SK-N-SH (cell line): Measurements from ENCODE around the gene CNTNAP5. TPM values are rescaled to one million over a fixed set of nuclear protein-coding genes. Genes with fewer than 3 reads are reported as not detected.

ENCODE experiments used
- CTCF ChIA-PET: fragments of 300-600, 350-600 bp; formaldehyde crosslinking; extraction: SDS; loops from one replicate; lab custom pipeline; 2021; lab: Yijun Ruan, JAX
- POLR2A ChIA-PET: fragments of 350-600 bp; sonication (Branson Sonifier 250); formaldehyde crosslinking; extraction: SDS; loops from one replicate; lab custom pipeline; 2020; ENCODE audit warnings: antibody characterized with exemption, inconsistent platforms; lab: Yijun Ruan, JAX
- DNase-seq: peaks from one replicate; pipeline ENCODE4 v3.0.0; 2012
- H2AFZ ChIP-seq: fragments of 200-600 bp; sonication (generic); 2 replicates; pipeline ENCODE4 v1.8.1; 2016; ENCODE audit warnings: antibody characterized with exemption, mild to moderate bottlenecking, low read depth
- H3F3A ChIP-seq: fragments of 200-600 bp; sonication (generic); replicated peaks from 2 replicates; pipeline ENCODE3; 2016; ENCODE audit warnings: antibody characterized with exemption, mild to moderate bottlenecking; ENCODE audit not compliant: insufficient read depth
- H3K27ac ChIP-seq, 2 experiments: fragments of 200-500 bp in 1 of 2; fragments of 200-600 bp in 1 of 2; sonication (Bioruptor generic) in 1 of 2; sonication (generic), shearing (Covaris generic) in 1 of 2; 2 replicates each; pipeline versions ENCODE4 v1.5.1 to v1.6.1; 2014 to 2016; ENCODE audit warnings: low read depth in 2 of 2, inconsistent platforms in 1 of 2, low read length in 1 of 2, mild to moderate bottlenecking in 1 of 2, mixed read lengths in 1 of 2
- H3K27me3 ChIP-seq: fragments of 200-600 bp; sonication (generic), shearing (Covaris generic); 2 replicates; pipeline ENCODE4 v1.6.1; 2016; ENCODE audit warnings: mixed run types; ENCODE audit not compliant: insufficient read depth
- H3K36me3 ChIP-seq, 2 experiments: fragments of 200-500 bp in 1 of 2; fragments of 200-600 bp in 1 of 2; sonication (Bioruptor generic) in 1 of 2; sonication (generic) in 1 of 2; replicated peaks in 1 of 2; 2 replicates each; pipeline versions ENCODE3 to v1.5.1; 2014 to 2016; ENCODE audit warnings: low read length in 1 of 2, mild to moderate bottlenecking in 1 of 2; ENCODE audit not compliant: insufficient read depth in 2 of 2, control insufficient read depth in 1 of 2
- H3K4me1 ChIP-seq, 2 experiments: fragments of 200-500 bp in 1 of 2; fragments of 200-600 bp in 1 of 2; sonication (Bioruptor generic) in 1 of 2; sonication (generic), shearing (Covaris generic) in 1 of 2; 2 replicates each; pipeline versions ENCODE4 v1.5.1 to v1.6.1; 2014 to 2016; ENCODE audit warnings: low read depth in 1 of 2, low read length in 1 of 2, mixed run types in 1 of 2; ENCODE audit not compliant: insufficient read depth in 2 of 2, control insufficient read depth in 1 of 2
- H3K4me2 ChIP-seq: fragments of 200-600 bp; sonication (generic), shearing (Covaris generic); 2 replicates; pipeline ENCODE4 v1.6.1; 2017; ENCODE audit warnings: mixed run types
- H3K4me3 ChIP-seq, 2 experiments: fragments of 200-500 bp in 1 of 2; fragments of 200-600 bp in 1 of 2; sonication (Bioruptor generic) in 1 of 2; sonication (generic), shearing (Covaris generic) in 1 of 2; 2 replicates each; pipeline versions ENCODE4 v1.5.1 to v1.8.1; 2014 to 2016; ENCODE audit warnings: low read depth in 2 of 2, inconsistent platforms in 1 of 2, low read length in 1 of 2, mild to moderate bottlenecking in 1 of 2, mixed read lengths in 1 of 2, moderate library complexity in 1 of 2
- H3K79me2 ChIP-seq: fragments of 200-600 bp; sonication (generic); 2 replicates; pipeline ENCODE4 v1.8.1; 2017; ENCODE audit warnings: mild to moderate bottlenecking; ENCODE audit not compliant: insufficient read depth
- H3K9ac ChIP-seq: fragments of 200-600 bp; sonication (generic); 2 replicates; pipeline ENCODE4 v1.6.1; 2017; ENCODE audit warnings: mixed run types
- H3K9me2 ChIP-seq: fragments of 200-600 bp; sonication (generic); 2 replicates; pipeline ENCODE4 v1.6.1; 2017; ENCODE audit warnings: mixed run types
- H3K9me3 ChIP-seq: fragments of 200-600 bp; sonication (generic); 2 replicates; pipeline ENCODE4 v1.6.1; 2017; ENCODE audit warnings: mixed run types, mild to moderate bottlenecking, moderate library complexity
- H4K20me1 ChIP-seq: fragments of 200-600 bp; sonication (generic); 2 replicates; pipeline ENCODE4 v1.6.1; 2017; ENCODE audit warnings: mild to moderate bottlenecking, mixed run types; ENCODE audit not compliant: insufficient read depth
- EP300 ChIP-seq, 2 experiments: IDR thresholded peaks; 2 replicates each; pipeline versions ENCODE4 v1.4.0 to v1.6.1; 2012; ENCODE audit warnings: borderline replicate concordance in 1 of 2, low read depth in 1 of 2, low read length in 1 of 2
- EZH2phosphoT487 ChIP-seq: fragments of 200-600 bp; sonication (generic); IDR thresholded peaks from 2 replicates; pipeline ENCODE4 v1.6.1; 2017; ENCODE audit warnings: low read depth, mixed run types, mild to moderate bottlenecking, antibody characterized with exemption, moderate library complexity, borderline replicate concordance
- FOSL2 ChIP-seq: IDR thresholded peaks from 2 replicates; pipeline ENCODE4 v1.4.0; 2012; ENCODE audit warnings: low read depth, mild to moderate bottlenecking, moderate library complexity, borderline replicate concordance
- FOXJ3 ChIP-seq: sonication (generic); formaldehyde crosslinking; IDR thresholded peaks from 2 replicates; pipeline ENCODE4 v1.5.1; 2020; ENCODE audit warnings: mild to moderate bottlenecking, missing genetic modification reagents
- FOXM1 ChIP-seq: IDR thresholded peaks from 2 replicates; pipeline ENCODE4 v1.4.0; 2012; ENCODE audit warnings: low read depth, mild to moderate bottlenecking
- GABPA ChIP-seq: IDR thresholded peaks from 2 replicates; pipeline ENCODE4 v1.4.0; 2012; ENCODE audit warnings: low read depth, mild to moderate bottlenecking
- GATA2 ChIP-seq: sonication (generic); formaldehyde crosslinking; IDR thresholded peaks from 2 replicates; pipeline ENCODE4 v1.5.0; 2020; ENCODE audit warnings: mild to moderate bottlenecking, missing genetic modification reagents
- JUND ChIP-seq: IDR thresholded peaks from 2 replicates; pipeline ENCODE4 v1.4.0; 2012
- MEF2A ChIP-seq: IDR thresholded peaks from 2 replicates; pipeline ENCODE4 v1.4.0; 2012; ENCODE audit warnings: low read depth, borderline replicate concordance
- MXI1 ChIP-seq: IDR thresholded peaks from 2 replicates; pipeline ENCODE4 v1.6.1; 2012; ENCODE audit warnings: mild to moderate bottlenecking, low read depth, low read length, improper control_type of control experiment
- POLR2AphosphoS5 ChIP-seq: IDR thresholded peaks from 2 replicates; pipeline ENCODE4 v1.6.1; 2012; ENCODE audit warnings: low read depth, low read length
- RAD21 ChIP-seq: IDR thresholded peaks from 2 replicates; pipeline ENCODE4 v1.6.1; 2012; ENCODE audit warnings: mild to moderate bottlenecking, low read length
- SIN3A ChIP-seq: IDR thresholded peaks from 2 replicates; pipeline ENCODE4 v1.6.1; 2012; ENCODE audit warnings: low read depth, mild to moderate bottlenecking, low read length, moderate library complexity, borderline replicate concordance
- SMC3 ChIP-seq: IDR thresholded peaks from 2 replicates; pipeline ENCODE4 v1.6.1; 2012; ENCODE audit warnings: low read depth, low read length, improper control_type of control experiment
- TCF12 ChIP-seq: IDR thresholded peaks from 2 replicates; pipeline ENCODE4 v1.4.0; 2012
- YY1 ChIP-seq: IDR thresholded peaks from 2 replicates; pipeline ENCODE4 v1.4.0; 2012; ENCODE audit warnings: low read depth, mild to moderate bottlenecking
- WGBS: methylation state at CpG from one replicate; pipeline ENCODE4 v1.1.6; 2017; ENCODE audit warnings: low lambda C conversion rate; 5-methylcytosine and 5-hydroxymethylcytosine counted together
- polyA plus RNA-seq, 3 experiments: library from polyadenylated mRNA; depleted of rRNA; stranded (reverse); fragments of >200 nt; gene quantifications; 2 replicates each; pipeline ENCODE4 v1.2.3, GENCODE V29; 2012
- TF ChIP-seq, protein P1 (sequence below): fragments of 150-350 bp; IDR thresholded peaks from 2 replicates; pipeline ENCODE4 v1.6.1; 2016; ENCODE audit warnings: mild to moderate bottlenecking, low read depth, low read length
- TF ChIP-seq, protein P2 (sequence below): IDR thresholded peaks from 2 replicates; pipeline ENCODE4 v1.4.0; 2012; ENCODE audit warnings: low read depth, borderline replicate concordance
- TF ChIP-seq, protein P3 (sequence below): IDR thresholded peaks from 2 replicates; pipeline ENCODE4 v1.4.0; 2012; ENCODE audit warnings: low read depth
- TF ChIP-seq, protein P4 (sequence below): fragments of 150-350 bp; IDR thresholded peaks from 2 replicates; pipeline ENCODE4 v1.6.1; 2017; ENCODE audit warnings: antibody characterized with exemption, low read length, low read depth, borderline replicate concordance

The CNTNAP5 gene
- polyA plus RNA-seq, 1 of the 3 experiments (the other 2 are of a cell fraction), result 0.08 TPM

DNA sequence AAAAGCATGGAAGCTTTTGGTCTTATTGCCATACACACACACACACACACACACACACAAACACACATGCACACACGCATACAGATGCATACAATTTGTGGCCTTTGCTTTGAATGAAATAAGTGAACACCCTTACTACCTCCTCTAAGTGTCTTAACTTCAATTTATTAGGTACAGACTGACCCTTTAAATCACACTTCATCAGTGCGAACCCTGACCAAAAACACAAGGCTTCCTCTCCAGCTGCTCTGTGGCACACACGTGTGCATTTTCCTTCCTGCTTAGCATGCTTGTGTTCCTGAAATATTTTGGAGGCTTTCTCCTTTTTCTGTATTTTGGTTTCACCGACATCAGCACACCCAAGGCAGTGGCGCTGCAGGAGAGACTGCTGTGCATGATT is 96.0 kb downstream of the CNTNAP5 start:
- no peak for TF ChIP-seq SMC3
- TF ChIP-seq MXI1, result no peak
- TF ChIP-seq, protein P1, sequence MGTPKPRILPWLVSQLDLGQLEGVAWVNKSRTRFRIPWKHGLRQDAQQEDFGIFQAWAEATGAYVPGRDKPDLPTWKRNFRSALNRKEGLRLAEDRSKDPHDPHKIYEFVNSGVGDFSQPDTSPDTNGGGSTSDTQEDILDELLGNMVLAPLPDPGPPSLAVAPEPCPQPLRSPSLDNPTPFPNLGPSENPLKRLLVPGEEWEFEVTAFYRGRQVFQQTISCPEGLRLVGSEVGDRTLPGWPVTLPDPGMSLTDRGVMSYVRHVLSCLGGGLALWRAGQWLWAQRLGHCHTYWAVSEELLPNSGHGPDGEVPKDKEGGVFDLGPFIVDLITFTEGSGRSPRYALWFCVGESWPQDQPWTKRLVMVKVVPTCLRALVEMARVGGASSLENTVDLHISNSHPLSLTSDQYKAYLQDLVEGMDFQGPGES, result no peak
- no peak for TF ChIP-seq TCF12
- TF ChIP-seq POLR2AphosphoS5, result no peak
- TF ChIP-seq FOXJ3 (CRISPR knock-in tag), result no peak
- TF ChIP-seq GATA2 (CRISPR knock-in tag), result no peak
- no peak for TF ChIP-seq FOSL2
- TF ChIP-seq, protein P2, sequence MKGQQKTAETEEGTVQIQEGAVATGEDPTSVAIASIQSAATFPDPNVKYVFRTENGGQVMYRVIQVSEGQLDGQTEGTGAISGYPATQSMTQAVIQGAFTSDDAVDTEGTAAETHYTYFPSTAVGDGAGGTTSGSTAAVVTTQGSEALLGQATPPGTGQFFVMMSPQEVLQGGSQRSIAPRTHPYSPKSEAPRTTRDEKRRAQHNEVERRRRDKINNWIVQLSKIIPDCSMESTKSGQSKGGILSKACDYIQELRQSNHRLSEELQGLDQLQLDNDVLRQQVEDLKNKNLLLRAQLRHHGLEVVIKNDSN, result no peak
- no peak for TF ChIP-seq EZH2phosphoT487
- TF ChIP-seq RAD21, result no peak
- TF ChIP-seq, protein P3, sequence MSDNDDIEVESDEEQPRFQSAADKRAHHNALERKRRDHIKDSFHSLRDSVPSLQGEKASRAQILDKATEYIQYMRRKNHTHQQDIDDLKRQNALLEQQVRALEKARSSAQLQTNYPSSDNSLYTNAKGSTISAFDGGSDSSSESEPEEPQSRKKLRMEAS, result no peak
- TF ChIP-seq SIN3A, result no peak
- no peak for TF ChIP-seq GABPA
- TF ChIP-seq JUND, result no peak
- no peak for TF ChIP-seq YY1
- TF ChIP-seq, protein P4, sequence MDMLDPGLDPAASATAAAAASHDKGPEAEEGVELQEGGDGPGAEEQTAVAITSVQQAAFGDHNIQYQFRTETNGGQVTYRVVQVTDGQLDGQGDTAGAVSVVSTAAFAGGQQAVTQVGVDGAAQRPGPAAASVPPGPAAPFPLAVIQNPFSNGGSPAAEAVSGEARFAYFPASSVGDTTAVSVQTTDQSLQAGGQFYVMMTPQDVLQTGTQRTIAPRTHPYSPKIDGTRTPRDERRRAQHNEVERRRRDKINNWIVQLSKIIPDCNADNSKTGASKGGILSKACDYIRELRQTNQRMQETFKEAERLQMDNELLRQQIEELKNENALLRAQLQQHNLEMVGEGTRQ, result no peak
- TF ChIP-seq, all 33 proteins: peak for 0
- 30% methylated on average over 5 of the region's 5 CpGs for WGBS
- no peaks in the 10 kb centered on the region for H3K79me2 ChIP-seq
- H3F3A ChIP-seq, result no peaks in the 10 kb centered on the region
- no peaks in the 10 kb centered on the region for H3K36me3 ChIP-seq
- DNase-seq, result no peak
- no peak overlapping the region for H2AFZ ChIP-seq
- no peaks in the 10 kb centered on the region for H3K9me2 ChIP-seq
- no peaks in the 10 kb centered on the region for H4K20me1 ChIP-seq
- CTCF ChIA-PET, result no interaction called here
- no peaks in the 10 kb centered on the region for H3K9me3 ChIP-seq
- H3K9ac ChIP-seq, result no peak overlapping the region
- H3K4me2 ChIP-seq, result no peak overlapping the region
- H3K27ac ChIP-seq, result no peak overlapping the region
- POLR2A ChIA-PET, result no interaction called here
- no peaks in the 10 kb centered on the region for H3K4me1 ChIP-seq
- no peak overlapping the region for H3K4me3 ChIP-seq
- H3K27me3 ChIP-seq, result no peaks in the 10 kb centered on the region

DNA sequence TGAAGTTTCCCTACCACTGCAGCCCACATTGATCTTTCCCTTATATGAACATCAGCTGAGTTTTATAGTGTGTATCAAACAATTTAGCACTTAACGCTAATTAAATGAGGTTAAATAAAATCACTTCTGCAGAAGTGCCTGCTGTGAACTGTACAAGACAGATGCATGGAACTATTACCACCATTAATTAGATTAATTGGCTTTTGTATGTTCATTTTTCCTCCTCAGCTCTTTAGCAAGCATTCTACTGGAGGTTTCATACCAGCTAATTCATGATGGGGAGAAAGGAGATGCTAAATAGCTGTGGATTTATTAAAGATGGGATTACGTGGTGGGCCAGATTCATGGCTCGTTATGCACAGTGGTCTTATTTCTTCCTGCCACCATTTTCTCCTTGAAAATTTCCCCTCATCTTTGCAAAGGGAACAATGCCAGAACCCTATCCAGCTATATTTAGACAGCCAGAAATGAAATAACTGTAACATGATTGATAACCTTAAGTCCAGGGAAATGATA is 96.7 kb downstream of the CNTNAP5 start:
- no peaks in the 10 kb centered on the region for H3K4me1 ChIP-seq
- H3K9me3 ChIP-seq, result no peaks in the 10 kb centered on the region
- no peaks in the 10 kb centered on the region for H3K27me3 ChIP-seq
- no peaks in the 10 kb centered on the region for H4K20me1 ChIP-seq
- no peak overlapping the region for H3K27ac ChIP-seq
- 41% methylated on average over 3 of the region's 3 CpGs for WGBS
- H3K79me2 ChIP-seq, result no peaks in the 10 kb centered on the region
- no peak for DNase-seq
- ChIA-PET CTCF (interaction anchor here (0.6 kb wide), 1 partner anchor 46 kb away, joined by 3 read pairs; no protein-coding TSS in a partner anchor), POLR2A (no interaction called here)
- no peaks in the 10 kb centered on the region for H3F3A ChIP-seq
- H3K36me3 ChIP-seq, result no peaks in the 10 kb centered on the region
- no peak overlapping the region for H3K9ac ChIP-seq
- no peak overlapping the region for H3K4me2 ChIP-seq
- TF ChIP-seq EP300 (IDR thresholded peaks at IDR 0.05; ENCODE audit: borderline replicate concordance in 1 of 2, low read depth in 1 of 2, low read length in 1 of 2), result no peak
- TF ChIP-seq RAD21, result no peak
- no peak for TF ChIP-seq YY1
- no peak for TF ChIP-seq SMC3
- no peak for TF ChIP-seq EZH2phosphoT487
- TF ChIP-seq FOXM1, result no peak
- TF ChIP-seq MXI1, result no peak
- TF ChIP-seq MEF2A, result no peak
- TF ChIP-seq JUND, result no peak
- TF ChIP-seq POLR2AphosphoS5, result no peak
- TF ChIP-seq, protein P2, result no peak
- no peaks in the 10 kb centered on the region for H3K9me2 ChIP-seq
- no peak overlapping the region for H2AFZ ChIP-seq
- no peak overlapping the region for H3K4me3 ChIP-seq
